Smooth muscle cell (in vitro differentiated cells): ENCODE data around the gene MAJIN. TPM values are rescaled to one million over a fixed set of nuclear protein-coding genes. Genes with fewer than 3 reads are reported as not detected.

Experiments
- DNase-seq: peaks from one replicate; lab custom pipeline; 2025; ENCODE audit not compliant: unreplicated experiment; lab: John Stamatoyannopoulos, UW
- H2AFZ ChIP-seq: fragments of 200-600 bp; sonication (generic); 2 replicates; pipeline ENCODE4 v1.6.0; 2016; ENCODE audit warnings: antibody characterized with exemption, low read depth, mild to moderate bottlenecking
- H3F3A ChIP-seq: fragments of 200-600 bp; sonication (generic); 2 replicates; pipeline ENCODE4 v1.6.0; 2017; ENCODE audit warnings: antibody characterized with exemption, low read depth
- H3K27ac ChIP-seq: fragments of 200-600 bp; sonication (generic); 2 replicates; pipeline ENCODE4 v1.5.1; 2016; ENCODE audit warnings: low read depth, mild to moderate bottlenecking
- H3K27me3 ChIP-seq: fragments of 200-600 bp; sonication (generic); 2 replicates; pipeline ENCODE4 v1.6.1; 2016; ENCODE audit warnings: low read depth, mild to moderate bottlenecking
- H3K36me3 ChIP-seq: fragments of 200-600 bp; sonication (generic); 2 replicates; pipeline ENCODE4 v1.5.1; 2016; ENCODE audit warnings: low read depth
- H3K4me1 ChIP-seq: fragments of 200-600 bp; sonication (generic); 2 replicates; pipeline ENCODE4 v1.5.1; 2016; ENCODE audit warnings: low read depth
- H3K4me2 ChIP-seq: fragments of 200-600 bp; sonication (generic); 2 replicates; pipeline ENCODE4 v1.6.0; 2016; ENCODE audit warnings: mild to moderate bottlenecking
- H3K4me3 ChIP-seq: fragments of 200-600 bp; sonication (generic); 2 replicates; pipeline ENCODE4 v1.5.1; 2016; ENCODE audit warnings: mild to moderate bottlenecking
- H3K79me2 ChIP-seq: fragments of 200-600 bp; sonication (generic); 2 replicates; pipeline ENCODE4 v1.6.0; 2016; ENCODE audit warnings: low read depth, mild to moderate bottlenecking
- H3K9ac ChIP-seq: fragments of 200-600 bp; sonication (generic); 2 replicates; pipeline ENCODE4 v1.6.0; 2016; ENCODE audit warnings: low read depth
- H3K9me3 ChIP-seq: fragments of 200-600 bp; sonication (generic); replicated peaks from 2 replicates; pipeline ENCODE4 v1.5.1; 2016; ENCODE audit warnings: low read depth
- H4K20me1 ChIP-seq: fragments of 200-600 bp; sonication (generic); 2 replicates; pipeline ENCODE4 v1.6.0; 2016; ENCODE audit warnings: low read depth
- WGBS: methylation state at CpG from one replicate; pipeline ENCODE4 v1.1.7; 2016; ENCODE audit warnings: low lambda C conversion rate; 5-methylcytosine and 5-hydroxymethylcytosine counted together
- polyA plus RNA-seq: library from polyadenylated mRNA; unstranded; fragments of >200 nt; fragmentation: Nextera tagmentation; extraction: Ambion mirVana; gene quantifications from 2 replicates; pipeline ENCODE4 v1.2.1, GENCODE V29; 2016
- total RNA-seq: library from RNA; depleted of rRNA; stranded (reverse); fragments of >200 nt; gene quantifications from 2 replicates; pipeline ENCODE4 v1.2.3, GENCODE V29; 2014
- TF ChIP-seq, protein P1 (sequence below): fragments of 200-600 bp; sonication (generic); IDR thresholded peaks from 2 replicates; pipeline ENCODE4 v1.5.1; 2017; ENCODE audit warnings: borderline replicate concordance, mild to moderate bottlenecking, antibody characterized with exemption; ENCODE audit not compliant: insufficient read depth, poor library complexity, severe bottlenecking

MAJIN gene
- total and polyA plus RNA-seq, 2 experiments from 2014 or later: not detected

DNA sequence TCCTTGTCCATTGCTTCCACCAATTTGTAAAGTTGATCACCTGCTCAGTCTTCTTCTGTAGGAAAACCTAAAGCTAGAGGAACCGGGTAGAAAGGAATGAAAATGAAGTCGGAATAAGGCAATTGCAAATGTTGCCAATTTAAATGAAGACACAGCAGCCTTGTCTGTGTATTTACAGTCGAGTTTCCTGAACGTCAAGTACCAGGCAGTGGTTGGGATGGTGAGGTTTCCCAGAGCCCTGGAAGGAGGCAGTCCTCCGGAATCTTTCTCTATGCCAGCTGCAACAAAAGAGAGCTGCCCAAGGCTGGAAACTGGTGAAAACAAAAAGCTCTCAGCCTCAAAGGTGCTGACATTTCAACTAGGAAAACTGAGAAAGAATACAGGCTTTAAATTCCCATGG lies 17.7 kb downstream of the MAJIN start:
- 64% methylated on average over 5 of the region's 5 CpGs for WGBS
- H2AFZ ChIP-seq: no peak overlapping the region
- no peaks in the 10 kb centered on the region for H3K79me2 ChIP-seq
- H3K27me3 ChIP-seq: peaks cover 20% of the 10 kb centered on the region
- no peak overlapping the region for H3K27ac ChIP-seq
- H4K20me1 ChIP-seq: no peaks in the 10 kb centered on the region
- H3K9ac ChIP-seq: no peak overlapping the region
- H3K4me3 ChIP-seq: no peak overlapping the region
- no peaks in the 10 kb centered on the region for H3K4me1 ChIP-seq
- no peaks in the 10 kb centered on the region for H3K36me3 ChIP-seq
- no peaks in the 10 kb centered on the region for H3F3A ChIP-seq
- no peaks in the 10 kb centered on the region for H3K9me3 ChIP-seq
- no peak overlapping the region for H3K4me2 ChIP-seq
- no peak for DNase-seq
- TF ChIP-seq, protein P1, sequence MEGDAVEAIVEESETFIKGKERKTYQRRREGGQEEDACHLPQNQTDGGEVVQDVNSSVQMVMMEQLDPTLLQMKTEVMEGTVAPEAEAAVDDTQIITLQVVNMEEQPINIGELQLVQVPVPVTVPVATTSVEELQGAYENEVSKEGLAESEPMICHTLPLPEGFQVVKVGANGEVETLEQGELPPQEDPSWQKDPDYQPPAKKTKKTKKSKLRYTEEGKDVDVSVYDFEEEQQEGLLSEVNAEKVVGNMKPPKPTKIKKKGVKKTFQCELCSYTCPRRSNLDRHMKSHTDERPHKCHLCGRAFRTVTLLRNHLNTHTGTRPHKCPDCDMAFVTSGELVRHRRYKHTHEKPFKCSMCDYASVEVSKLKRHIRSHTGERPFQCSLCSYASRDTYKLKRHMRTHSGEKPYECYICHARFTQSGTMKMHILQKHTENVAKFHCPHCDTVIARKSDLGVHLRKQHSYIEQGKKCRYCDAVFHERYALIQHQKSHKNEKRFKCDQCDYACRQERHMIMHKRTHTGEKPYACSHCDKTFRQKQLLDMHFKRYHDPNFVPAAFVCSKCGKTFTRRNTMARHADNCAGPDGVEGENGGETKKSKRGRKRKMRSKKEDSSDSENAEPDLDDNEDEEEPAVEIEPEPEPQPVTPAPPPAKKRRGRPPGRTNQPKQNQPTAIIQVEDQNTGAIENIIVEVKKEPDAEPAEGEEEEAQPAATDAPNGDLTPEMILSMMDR: no peak

DNA sequence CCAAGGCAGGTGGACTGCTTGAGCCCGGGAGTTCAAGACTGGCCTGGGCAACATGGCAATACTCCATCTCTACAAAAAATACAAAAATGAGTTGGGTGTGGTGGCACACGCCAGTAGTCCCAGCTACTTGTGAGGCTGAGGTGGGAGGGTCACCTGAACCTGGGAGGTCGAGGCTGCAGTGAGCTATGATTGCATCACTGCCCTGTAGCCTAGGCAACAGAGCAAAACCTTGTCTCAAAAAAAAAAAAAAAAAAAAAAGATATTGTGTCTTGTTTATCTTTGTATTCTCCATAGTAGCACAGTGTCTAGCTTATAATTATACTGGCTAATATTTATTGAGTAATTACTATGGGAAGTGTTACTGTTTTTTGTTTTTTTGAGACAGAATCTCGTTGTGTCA lies 20.4 kb downstream of the MAJIN start:
- H2AFZ ChIP-seq: no peak overlapping the region
- no peaks in the 10 kb centered on the region for H4K20me1 ChIP-seq
- H3K9me3 ChIP-seq: no peaks in the 10 kb centered on the region
- peaks cover 20% of the 10 kb centered on the region for H3K27me3 ChIP-seq
- TF ChIP-seq, protein P1: no peak
- no peaks in the 10 kb centered on the region for H3K79me2 ChIP-seq
- no peaks in the 10 kb centered on the region for H3K36me3 ChIP-seq
- H3K9ac ChIP-seq: no peak overlapping the region
- no peak for DNase-seq
- no peaks in the 10 kb centered on the region for H3K4me1 ChIP-seq
- no peak overlapping the region for H3K4me3 ChIP-seq
- no peak overlapping the region for H3K27ac ChIP-seq
- H3F3A ChIP-seq: no peaks in the 10 kb centered on the region
- WGBS: 80% methylated on average over 4 of the region's 4 CpGs
- H3K4me2 ChIP-seq: no peak overlapping the region

DNA sequence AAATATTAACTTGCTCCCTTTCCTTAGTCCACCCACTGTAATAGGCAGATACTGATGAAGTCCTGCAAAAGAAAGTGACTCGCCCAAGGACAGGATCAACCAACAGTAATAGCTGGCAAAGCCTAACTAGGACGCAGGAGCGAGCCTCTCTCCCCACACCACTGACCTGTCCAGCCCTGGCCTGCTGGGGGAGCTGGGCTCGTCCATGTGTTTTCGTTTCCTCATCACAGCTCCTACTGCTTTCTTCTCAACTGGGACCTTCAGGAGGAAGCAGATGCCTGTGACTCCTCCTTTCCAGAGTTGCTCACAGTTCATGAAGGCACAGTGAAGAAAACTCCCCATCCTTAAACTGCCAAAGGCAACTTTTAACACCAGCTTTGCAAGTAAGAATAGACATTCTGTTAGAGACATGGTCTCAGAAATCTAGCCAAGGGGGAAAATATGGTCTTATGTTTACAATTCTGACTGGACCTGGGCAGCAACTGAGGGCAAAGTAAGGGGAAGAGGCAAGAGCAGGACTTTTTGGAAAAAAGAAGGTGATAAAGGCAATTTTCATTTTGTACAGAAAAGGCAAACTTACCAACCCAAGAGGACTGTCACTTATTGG lies 24.6 kb downstream of the MAJIN start:
- TF ChIP-seq, protein P1: no peak
- Histone ChIP-seq H3K4me2 (no peak overlapping the region), H3K4me1 (no peaks in the 10 kb centered on the region), H3K27ac (no peak overlapping the region), H3F3A (no peaks in the 10 kb centered on the region), H3K9me3 (no peaks in the 10 kb centered on the region), H4K20me1 (no peaks in the 10 kb centered on the region), H3K9ac (no peak overlapping the region), H2AFZ (no peak overlapping the region), H3K27me3 (peaks cover 29% of the 10 kb centered on the region), H3K79me2 (no peaks in the 10 kb centered on the region), H3K4me3 (no peak overlapping the region), H3K36me3 (no peaks in the 10 kb centered on the region)
- WGBS: 74% methylated on average over 5 of the region's 5 CpGs
- no peak for DNase-seq

DNA sequence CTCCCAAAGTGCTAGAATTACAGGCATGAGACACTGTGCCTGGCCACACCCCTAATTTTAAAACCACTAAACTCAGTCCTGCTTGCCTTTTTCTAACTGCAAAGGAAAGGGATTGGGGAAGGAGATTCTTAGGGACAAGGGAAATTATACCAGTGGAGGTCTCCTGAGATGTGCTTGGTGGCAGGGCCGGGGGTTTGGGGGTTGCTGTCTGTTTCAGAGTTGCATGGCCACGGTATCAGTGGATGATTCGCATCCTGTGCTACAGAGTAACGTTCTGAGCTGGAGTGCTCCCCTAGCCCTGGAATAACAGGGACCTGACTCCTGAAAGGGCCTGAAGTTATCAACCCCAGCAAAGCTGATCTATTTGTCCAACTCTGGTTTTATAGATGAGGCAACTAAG lies 35.4 kb downstream of the MAJIN start:
- Histone ChIP-seq H3K4me1 (peaks cover 11% of the 10 kb centered on the region), H3K27ac (no peak overlapping the region), H3K4me2 (no peak overlapping the region), H3K9ac (no peak overlapping the region), H3F3A (no peaks in the 10 kb centered on the region), H3K79me2 (no peaks in the 10 kb centered on the region), H3K4me3 (no peak overlapping the region), H3K9me3 (no peaks in the 10 kb centered on the region), H3K36me3 (peaks cover 7% of the 10 kb centered on the region), H4K20me1 (no peaks in the 10 kb centered on the region), H2AFZ (no peak overlapping the region), H3K27me3 (peaks cover 6% of the 10 kb centered on the region)
- TF ChIP-seq, protein P1: no peak
- 64% methylated on average over 4 of the region's 4 CpGs for WGBS
- no peak for DNase-seq
